NT2/D1 (cell line): ENCODE measurements around the gene DNAJC18.

ENCODE experiments used
- DNase-seq: peaks from one replicate; pipeline ENCODE4 v3.0.0-alpha.2; 2011; ENCODE audit warnings: low read depth, low spot score
- H3K27me3 ChIP-seq: 2 replicates; pipeline ENCODE4 v1.6.0; 2011; ENCODE audit warnings: mild to moderate bottlenecking; ENCODE audit not compliant: insufficient read length, insufficient read depth
- H3K36me3 ChIP-seq: 2 replicates; pipeline ENCODE4 v1.6.1; 2011; ENCODE audit warnings: mild to moderate bottlenecking, low read length, mixed read lengths; ENCODE audit not compliant: insufficient read depth, insufficient read length
- H3K4me1 ChIP-seq: 2 replicates; pipeline ENCODE4 v1.5.1; 2011; ENCODE audit not compliant: insufficient read depth, insufficient read length
- H3K4me3 ChIP-seq: 2 replicates; pipeline ENCODE4 v1.5.1; 2011; ENCODE audit warnings: low read depth; ENCODE audit not compliant: insufficient read length
- H3K9ac ChIP-seq: 2 replicates; pipeline ENCODE4 v1.6.0; 2011; ENCODE audit warnings: low read depth; ENCODE audit not compliant: insufficient read length
- H3K9me3 ChIP-seq: 2 replicates; pipeline ENCODE4 v1.5.1; 2011; ENCODE audit warnings: mild to moderate bottlenecking, low read length; ENCODE audit not compliant: insufficient read depth
- SUZ12 ChIP-seq: IDR thresholded peaks from 2 replicates; pipeline ENCODE4 v1.6.1; 2011; ENCODE audit not compliant: insufficient read length, insufficient read depth; ENCODE audit errors: extremely low read depth
- YY1 ChIP-seq: IDR thresholded peaks from 2 replicates; pipeline ENCODE4 v1.6.1; 2011; ENCODE audit not compliant: insufficient read length, insufficient read depth
- ZNF274 ChIP-seq: IDR thresholded peaks from 2 replicates; pipeline ENCODE4 v1.6.1; 2011; ENCODE audit warnings: mild to moderate bottlenecking, low read depth, low read length

The DNAJC18 gene

GRCh38 chr5:139417214-139417613 lies 22.1 kb downstream of the DNAJC18 start:
- Histone ChIP-seq H3K36me3 (peaks cover 41% of the 10 kb centered on the region), H3K27me3 (no peaks in the 10 kb centered on the region), H3K9ac (no peak overlapping the region), H3K9me3 (no peaks in the 10 kb centered on the region), H3K4me1 (no peaks in the 10 kb centered on the region), H3K4me3 (no peak overlapping the region)
- no peak for TF ChIP-seq SUZ12
- TF ChIP-seq ZNF274 = no peak
- no peak for TF ChIP-seq YY1
- no peak for DNase-seq

GRCh38 chr5:139416651-139417050 lies 22.7 kb downstream of the DNAJC18 start:
- Histone ChIP-seq H3K36me3 (peaks cover 36% of the 10 kb centered on the region), H3K9ac (no peak overlapping the region), H3K4me1 (no peaks in the 10 kb centered on the region)

DNA sequence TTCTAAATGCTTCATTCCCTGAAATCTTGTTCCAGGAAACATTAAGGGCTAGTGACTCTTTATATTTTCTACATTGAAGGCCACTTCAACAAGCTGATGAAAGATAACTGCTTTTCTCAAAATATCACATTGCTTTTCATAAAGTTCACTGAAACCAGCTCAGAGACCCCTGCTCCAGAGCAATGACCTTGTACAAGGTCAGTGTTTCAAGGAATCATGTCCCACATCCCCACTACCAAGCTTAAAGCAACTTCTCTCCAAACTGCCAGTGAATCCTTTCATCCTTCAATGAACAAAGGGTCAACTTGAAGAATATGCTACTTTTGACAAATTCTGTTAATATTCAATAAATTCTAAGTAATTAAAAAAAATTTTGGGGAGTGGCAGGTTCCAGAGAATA lies 23.5 kb downstream of the DNAJC18 start:
- no peak overlapping the region for H3K4me3 ChIP-seq
- H3K9ac ChIP-seq = no peak overlapping the region
- H3K4me1 ChIP-seq = no peaks in the 10 kb centered on the region
- TF ChIP-seq SUZ12 (no peak), YY1 (no peak), ZNF274 (no peak)
- H3K27me3 ChIP-seq = no peaks in the 10 kb centered on the region
- DNase-seq = no peak
- no peaks in the 10 kb centered on the region for H3K9me3 ChIP-seq
- peaks cover 34% of the 10 kb centered on the region for H3K36me3 ChIP-seq

More at GRCh38 chr5:139416651-139417050, 22.7 kb downstream of the DNAJC18 start:
- DNase-seq = no peak
- Histone ChIP-seq H3K27me3 (no peaks in the 10 kb centered on the region), H3K4me3 (no peak overlapping the region), H3K9me3 (no peaks in the 10 kb centered on the region)
- TF ChIP-seq YY1 (no peak), SUZ12 (no peak), ZNF274 (no peak)

DNA sequence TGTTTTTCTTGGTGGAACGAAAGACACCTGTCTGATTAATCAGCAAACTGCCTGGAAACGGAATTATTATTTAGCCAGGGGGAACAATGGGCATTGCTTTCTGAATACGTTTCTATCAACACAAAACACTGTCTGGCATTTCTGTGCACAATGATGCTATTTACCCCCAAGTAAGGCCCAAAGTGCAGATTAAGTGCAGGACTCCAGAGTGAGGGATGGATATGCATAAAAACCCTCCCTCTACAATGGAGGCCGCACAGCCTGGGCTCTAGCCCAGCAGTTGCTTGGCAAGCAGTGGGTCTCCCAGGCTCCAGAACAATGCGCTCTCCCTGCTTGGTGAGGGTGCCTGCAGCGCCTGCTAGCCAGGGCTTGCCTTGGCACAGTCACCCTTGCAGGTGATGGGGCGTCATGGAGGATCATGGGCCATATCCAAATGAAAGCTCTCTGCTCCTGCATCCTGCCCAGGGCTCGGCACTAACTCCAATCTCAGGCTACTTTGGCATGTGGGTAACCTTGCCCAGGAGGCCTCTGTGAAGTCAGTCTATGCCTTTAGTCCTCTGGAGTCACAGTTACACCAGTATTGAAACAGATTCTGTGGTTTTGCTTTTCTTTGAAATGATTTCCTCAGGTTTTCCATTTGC lies 24.0 kb downstream of the DNAJC18 start:
- TF ChIP-seq SUZ12 = no peak
- TF ChIP-seq ZNF274 = no peak
- TF ChIP-seq YY1 = no peak
- Histone ChIP-seq H3K4me1 (no peaks in the 10 kb centered on the region), H3K9me3 (no peaks in the 10 kb centered on the region), H3K36me3 (peaks cover 32% of the 10 kb centered on the region), H3K27me3 (no peaks in the 10 kb centered on the region), H3K9ac (no peak overlapping the region), H3K4me3 (no peak overlapping the region)
- DNase-seq = no peak

- Histone ChIP-seq H3K27me3 (no peaks in the 10 kb centered on the region), H3K9ac (no peak overlapping the region), H3K4me3 (no peak overlapping the region), H3K4me1 (no peaks in the 10 kb centered on the region), H3K9me3 (no peaks in the 10 kb centered on the region), H3K36me3 (peaks cover 32% of the 10 kb centered on the region)
- TF ChIP-seq ZNF274 (no peak), YY1 (no peak), SUZ12 (no peak)
- DNase-seq = no peak
Measured at GRCh38 chr5:139414581-139415130, 24.7 kb downstream of the DNAJC18 start.

- H3K36me3 ChIP-seq = peaks cover 26% of the 10 kb centered on the region
- no peaks in the 10 kb centered on the region for H3K9me3 ChIP-seq
- H3K9ac ChIP-seq = no peak overlapping the region
- H3K4me1 ChIP-seq = no peaks in the 10 kb centered on the region
- H3K4me3 ChIP-seq = no peak overlapping the region
- DNase-seq = no peak
- TF ChIP-seq ZNF274 (no peak), YY1 (no peak), SUZ12 (no peak)
- no peaks in the 10 kb centered on the region for H3K27me3 ChIP-seq
Measured at GRCh38 chr5:139413963-139414362, 25.4 kb downstream of the DNAJC18 start.

DNA sequence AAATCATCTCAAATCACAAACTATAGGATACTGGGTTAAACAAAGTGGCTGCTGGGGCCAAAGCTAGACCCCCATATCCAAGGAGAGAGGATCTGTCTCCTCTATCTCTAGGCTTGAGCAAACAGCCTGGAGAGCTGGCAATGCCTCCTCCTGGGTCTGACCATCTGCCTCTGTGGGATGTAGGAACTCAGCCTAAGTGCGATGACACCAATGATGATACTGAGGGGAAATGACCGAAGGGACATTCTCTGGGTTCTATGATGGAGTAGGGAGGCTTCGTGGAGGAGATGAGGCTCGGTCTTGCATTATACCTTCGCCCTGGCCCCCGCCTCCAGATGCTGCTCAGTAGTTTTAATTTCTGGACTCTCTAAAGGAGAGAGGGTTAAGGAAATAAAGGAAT lies 26.2 kb downstream of the DNAJC18 start:
- Histone ChIP-seq H3K27me3 (no peaks in the 10 kb centered on the region), H3K36me3 (peaks cover 20% of the 10 kb centered on the region), H3K9me3 (no peaks in the 10 kb centered on the region), H3K9ac (no peak overlapping the region), H3K4me1 (no peaks in the 10 kb centered on the region), H3K4me3 (no peak overlapping the region)
- DNase-seq = no peak
- TF ChIP-seq ZNF274 (no peak), SUZ12 (no peak), YY1 (no peak)
